Stimulated activated CD8-positive, alpha-beta memory T cell treated with anti-CD3 and anti-CD28 coated beads, Interleukin-7, amount 100 ng/mL, for 4 hours (primary cell): Measurements from ENCODE around the gene MATCAP1.
A peak's percentile ranks its signal among the peaks of the same experiment; 100 is the strongest.

ENCODE experiments used
- DNase-seq, 2 donors: peaks; one replicate each; pipeline ENCODE4 v3.0.0-alpha.2; 2020; ENCODE audit warnings: low read depth in 2 of 2

MATCAP1 gene

DNA sequence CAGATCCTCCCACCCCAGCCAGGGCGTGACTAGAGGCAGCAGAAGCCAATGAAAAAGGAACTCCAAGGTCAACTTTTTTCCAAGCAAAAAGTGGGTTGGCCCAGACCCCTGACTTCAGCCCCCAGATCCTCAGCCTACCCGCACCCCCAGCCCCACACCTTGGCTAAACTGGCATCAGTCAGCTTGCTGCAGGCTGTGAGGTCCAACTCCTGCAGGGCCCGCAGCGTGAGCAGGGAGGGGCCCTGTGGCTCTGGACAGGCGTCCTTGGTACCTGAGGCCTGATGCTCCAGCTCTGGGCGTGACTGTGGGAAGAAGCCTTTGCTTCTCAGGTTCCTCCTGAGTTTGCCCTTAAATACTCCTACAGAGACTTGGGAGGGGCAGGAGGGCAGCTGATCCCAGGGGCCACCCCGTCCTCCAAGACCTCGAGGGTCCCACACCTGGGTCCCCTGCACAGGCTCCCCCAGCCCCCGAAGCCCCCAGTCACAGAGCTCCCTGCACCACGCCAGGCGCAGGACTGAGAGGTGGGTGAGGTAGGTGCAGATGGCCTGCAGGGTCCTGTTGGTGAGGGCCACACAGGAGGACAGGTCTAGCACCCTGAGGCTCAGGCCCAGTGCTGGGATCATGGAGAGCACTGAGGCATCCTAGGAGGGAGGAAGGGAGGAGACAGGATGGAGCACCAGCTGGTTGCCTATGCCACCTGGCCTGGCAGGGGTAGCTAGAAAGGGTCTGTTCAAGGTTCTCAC lies 24.6 kb upstream of the MATCAP1 start:
- no peak for DNase-seq

DNA sequence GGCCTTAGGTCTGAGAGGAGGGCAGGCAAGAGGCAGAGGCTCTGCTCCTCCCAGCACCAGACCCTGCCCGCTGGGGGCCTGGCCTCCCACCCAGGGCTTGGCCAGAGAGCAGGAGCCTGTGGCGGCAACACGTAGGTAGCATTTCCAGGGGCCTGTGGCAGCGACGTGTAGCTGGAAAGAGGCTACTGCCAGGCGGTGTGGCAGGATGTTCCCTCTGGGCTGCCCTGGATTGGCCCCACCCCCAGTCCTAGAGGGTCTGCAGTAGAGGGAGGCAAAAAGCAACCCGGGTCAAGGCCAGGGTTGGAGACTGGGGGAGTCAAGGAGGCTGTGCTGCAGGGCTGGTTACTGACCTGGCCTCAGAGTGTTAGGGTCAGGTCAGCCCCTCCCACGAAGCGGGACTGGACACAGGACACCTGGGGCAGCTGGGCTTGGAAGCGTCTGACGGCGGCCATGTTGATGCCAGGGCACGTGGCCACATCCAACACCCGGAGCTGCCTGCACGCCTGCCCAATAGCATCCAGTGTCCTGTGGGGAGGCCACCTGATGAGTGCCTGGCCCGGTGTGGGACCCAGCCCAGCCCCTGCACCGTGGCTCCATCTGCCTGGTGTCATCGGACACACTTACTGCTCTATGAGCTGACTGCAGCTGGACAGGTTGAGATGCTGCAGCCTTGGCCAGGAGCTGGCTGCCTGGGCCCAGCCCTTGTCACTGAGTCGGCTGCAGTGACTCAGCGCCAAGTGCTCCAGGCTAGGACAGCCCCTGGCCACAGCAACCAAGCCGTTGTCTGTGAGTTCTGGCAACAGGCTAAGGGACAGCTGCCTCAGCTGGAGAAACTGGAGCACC lies 23.7 kb upstream of the MATCAP1 start:
- DNase-seq = no peak

DNA sequence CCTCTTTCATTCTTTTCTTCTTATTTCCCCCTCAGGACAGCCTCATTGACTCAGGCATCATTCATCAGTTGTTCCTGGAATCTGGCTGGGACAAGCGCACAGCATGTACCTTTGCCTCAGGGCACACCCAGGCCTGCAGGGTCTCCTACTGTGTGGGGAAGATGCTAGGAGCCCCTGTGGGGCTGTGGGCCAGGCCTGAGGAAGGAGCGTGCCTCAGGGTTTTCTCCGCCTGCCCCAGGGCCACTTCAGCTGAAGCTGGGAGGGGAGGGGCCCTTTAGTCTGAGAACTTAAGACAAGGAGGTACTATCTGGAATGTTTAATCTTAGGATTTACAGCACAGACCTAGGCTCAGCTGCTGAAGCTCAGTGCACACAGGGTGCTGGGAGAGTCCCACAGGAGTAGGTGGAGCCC lies 23.1 kb upstream of the MATCAP1 start:
- no peak for DNase-seq

DNA sequence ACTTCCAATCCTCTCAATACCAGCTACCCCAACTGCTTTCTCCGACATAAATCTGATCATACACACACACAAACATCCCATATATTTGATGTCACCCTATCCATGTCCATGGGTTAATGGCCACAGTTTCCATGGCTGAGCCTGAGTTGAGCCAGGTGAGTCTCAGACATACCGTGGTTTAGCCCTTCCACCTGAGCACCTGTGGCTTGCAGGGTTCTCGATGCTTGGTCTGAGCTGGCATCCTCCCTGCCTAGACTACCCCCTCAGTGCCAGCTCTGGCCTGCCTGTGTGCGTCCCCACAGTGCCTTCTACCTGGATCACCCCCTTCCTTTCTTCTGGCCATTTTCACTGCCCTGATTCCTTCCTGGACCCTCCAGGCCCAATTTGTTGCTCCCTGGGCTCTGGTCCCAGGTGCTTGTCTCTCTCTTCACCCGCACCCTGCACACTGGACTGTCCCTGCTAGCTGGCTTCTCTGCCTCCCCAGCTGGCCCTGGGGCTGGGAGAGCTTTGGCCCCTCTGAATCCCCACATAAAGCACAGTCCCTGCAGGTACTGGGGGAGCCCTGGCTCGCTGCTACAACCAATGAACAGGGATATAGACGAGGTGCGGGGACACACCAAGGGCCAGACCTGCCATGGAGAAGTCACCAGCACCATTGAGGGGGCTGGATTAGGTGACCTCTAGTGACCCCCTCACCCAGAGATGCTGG lies 22.5 kb upstream of the MATCAP1 start:
- no peak for DNase-seq

DNA sequence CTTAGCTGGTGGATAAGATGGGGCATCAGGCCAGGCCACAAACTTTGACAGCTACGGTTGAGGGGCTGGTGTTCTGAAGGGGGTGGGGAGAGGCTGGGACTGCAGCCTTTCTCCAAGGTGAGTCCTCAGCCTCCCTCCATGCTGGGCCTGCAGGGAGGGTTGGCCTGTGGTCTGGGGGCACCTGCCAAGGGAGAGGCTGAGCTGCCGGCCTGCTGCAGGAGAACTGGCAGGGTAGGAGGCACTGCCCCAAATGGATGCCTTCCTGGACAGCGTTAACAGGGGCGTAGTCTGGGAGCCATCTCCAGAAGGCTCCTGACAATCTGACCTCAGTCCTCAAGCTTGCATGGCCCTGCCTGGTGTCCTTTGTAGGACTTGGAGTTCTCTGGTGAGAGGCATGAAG lies 20.3 kb upstream of the MATCAP1 start:
- no peak for DNase-seq

DNA sequence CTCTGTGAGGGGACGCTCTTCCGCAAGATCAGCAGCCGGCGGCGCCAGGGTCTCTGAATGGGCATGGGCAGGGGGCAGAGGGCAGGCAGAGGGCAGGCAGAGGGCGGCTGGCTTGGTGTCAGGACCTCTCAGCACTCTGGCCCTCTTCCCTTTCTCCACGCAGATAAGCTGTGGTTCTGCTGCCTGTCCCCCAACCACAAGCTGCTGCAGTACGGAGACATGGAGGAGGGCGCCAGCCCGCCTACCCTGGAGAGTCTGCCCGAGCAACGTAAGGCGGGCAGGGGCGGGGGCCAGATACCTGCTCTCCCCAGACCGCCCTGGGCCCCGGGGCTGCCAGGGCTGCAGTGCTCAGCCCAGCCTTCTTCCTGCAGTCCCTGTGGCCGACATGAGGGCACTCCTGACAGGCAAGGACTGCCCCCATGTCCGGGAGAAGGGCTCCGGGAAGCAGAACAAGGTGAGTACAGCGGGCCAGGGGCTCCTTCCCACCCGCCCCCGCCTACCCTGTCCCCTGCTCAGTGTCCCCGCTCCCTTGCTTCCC lies 19.3 kb upstream of the MATCAP1 start:
- no peak for DNase-seq

DNA sequence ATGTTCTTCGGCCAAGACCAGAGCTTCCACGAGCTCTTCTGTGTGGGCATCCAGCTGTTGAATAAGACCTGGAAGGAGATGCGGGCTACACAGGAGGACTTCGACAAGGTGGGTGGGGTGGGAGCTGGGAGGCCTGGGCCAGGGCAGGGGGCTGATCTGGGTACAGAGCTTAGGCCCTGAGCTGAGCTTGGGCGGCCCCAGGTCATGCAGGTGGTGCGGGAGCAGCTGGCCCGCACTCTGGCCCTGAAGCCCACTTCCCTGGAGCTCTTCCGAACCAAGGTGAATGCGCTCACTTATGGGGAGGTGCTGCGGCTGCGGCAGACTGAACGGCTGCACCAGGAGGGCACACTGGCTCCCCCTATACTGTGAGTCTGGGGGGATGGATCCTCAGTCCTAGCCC lies 18.7 kb upstream of the MATCAP1 start:
- DNase-seq = no peak

DNA sequence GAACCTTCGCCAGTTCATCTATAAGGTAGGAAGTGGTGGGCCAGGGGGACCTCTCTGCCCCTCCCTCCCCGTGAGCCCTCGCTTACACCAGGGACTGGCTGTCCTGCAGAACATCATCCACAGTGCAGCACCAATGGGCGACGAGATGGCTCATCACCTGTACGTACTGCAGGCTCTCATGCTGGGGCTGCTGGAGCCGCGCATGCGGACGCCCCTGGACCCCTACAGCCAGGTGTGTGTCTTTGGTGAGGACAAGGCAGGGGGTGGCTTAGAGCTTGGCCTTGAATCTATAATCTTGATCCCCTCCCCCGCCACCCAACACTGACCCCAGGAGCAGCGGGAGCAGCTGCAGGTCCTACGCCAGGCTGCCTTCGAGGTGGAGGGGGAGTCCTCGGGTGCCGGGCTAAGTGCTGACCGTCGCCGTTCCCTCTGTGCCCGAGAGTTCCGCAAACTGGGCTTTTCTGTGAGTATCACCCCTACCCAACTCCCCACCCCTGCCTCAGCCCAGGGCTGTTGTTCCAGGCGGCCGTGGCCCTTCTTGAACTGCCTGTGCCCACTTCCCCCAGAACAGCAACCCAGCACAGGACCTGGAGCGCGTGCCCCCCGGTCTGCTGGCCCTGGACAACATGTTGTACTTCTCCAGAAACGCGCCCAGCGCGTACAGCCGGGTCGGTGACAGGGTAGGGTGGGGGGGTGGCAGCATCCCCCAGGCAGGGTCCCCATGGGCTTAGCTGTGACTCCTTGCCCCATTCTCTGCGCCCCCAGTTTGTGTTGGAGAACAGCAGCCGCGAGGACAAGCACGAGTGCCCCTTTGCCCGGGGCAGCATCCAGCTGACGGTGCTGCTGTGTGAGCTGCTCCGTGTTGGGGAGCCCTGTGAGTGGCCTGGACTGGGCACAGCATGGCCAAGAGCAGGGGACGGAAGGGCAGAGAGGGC lies 17.9 kb upstream of the MATCAP1 start:
- no peak for DNase-seq

DNA sequence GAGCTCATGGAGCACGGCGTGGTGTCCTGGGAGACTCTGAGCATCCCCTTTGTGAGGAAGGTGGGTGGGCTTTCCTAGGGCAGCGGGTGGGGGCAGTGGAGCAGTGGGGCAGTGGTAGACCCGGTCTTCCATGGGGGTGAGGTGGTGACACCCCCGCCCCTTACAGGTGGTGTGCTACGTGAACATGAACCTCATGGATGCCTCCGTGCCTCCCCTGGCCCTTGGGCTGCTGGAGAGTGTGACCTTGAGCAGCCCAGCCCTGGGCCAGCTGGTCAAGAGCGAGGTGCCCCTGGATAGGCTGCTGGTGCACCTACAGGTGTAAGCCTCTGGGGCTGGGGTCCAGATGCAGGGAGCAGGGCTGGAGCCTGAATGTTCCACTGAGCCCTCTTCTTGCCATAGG lies 16.7 kb upstream of the MATCAP1 start:
- DNase-seq = no peak

DNA sequence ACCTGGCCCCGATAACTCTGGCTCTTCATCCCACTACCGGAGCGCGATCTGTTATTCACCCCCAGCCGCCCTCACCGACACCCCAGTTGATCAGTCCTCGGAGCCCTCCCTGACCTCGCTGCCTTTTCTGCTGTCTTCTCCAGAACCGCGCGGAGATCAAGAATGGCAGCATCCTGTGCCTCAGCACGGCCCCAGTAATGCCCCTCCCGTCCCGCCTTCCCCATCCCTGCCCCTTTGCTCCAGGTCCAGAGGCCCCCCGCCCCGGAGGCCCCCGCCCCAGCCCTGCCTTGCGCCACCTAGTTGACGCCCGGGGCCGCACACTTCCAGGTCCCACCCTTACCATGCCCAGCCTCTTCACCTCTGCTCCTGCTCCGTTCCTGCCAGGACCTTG lies 16.0 kb upstream of the MATCAP1 start:
- DNase-seq = no peak

DNA sequence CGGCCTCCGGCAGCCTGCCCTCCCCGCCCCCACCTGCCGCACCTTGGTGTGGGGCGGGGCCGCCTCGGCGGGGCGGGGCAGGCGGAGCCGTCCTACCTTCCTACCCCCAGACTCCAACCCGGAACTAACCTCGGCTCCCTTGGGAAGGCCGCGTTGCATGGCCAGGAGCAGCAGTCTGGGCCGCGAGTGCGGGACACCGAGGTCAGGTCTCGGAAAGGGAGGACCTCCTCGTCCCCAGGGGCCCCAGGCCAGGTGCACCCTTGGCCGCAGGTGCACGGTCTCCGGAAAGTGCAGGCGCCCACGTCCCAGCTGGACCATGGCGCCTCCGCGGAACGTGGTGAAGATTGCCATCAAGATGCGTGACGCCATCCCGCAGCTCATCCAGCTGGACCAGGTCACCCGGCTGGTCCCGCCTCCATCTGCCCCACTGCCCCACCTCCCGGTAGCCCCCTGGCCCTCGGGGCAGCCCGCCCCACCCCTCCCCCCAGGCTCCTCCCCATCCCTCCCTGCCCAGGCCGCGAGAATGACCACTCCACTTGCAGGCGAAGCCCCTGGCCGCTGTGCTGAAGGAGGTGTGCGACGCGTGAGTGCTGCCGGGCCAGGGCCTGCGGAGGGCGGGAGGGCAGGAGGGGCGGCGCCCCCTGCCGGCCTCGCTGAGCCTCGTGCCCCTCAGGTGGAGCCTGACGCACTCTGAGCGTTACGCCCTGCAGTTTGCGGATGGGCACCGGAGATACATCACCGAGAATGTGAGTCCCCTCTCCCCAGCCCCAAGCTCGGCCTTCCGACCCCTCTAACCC lies 15.4 kb upstream of the MATCAP1 start, which contains the start of gene ELMO3:
Gene ELMO3 (plus strand): TSS at position 121 of the 797 bp plus-strand sequence. CDS start 196 bp downstream, at position 317.
- DNase-seq = no peak

DNA sequence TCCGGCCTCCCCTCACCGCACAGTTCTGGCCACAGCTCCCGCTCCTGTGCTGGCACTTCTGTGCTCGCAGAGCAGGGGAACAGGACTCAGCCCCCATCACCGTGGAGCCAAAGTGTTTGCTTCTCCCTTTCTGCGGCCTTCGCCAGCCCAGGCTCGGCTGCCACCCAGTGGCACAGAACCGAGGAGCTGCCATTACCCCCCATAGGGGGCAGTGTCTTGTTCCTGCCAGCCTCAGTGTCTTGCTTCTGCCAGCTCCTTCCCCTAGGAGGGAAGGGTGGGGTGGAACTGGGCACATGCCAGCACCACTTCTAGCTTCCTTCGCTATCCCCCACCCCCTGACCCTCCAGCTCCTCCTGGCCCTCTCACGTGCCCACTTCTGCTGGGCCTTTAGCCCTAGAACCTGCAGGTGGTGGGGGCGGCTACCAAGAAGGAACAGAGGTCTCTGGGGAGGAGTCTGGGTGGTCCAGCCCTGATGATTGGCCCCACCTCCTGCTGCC lies 14.5 kb upstream of the MATCAP1 start:
- DNase-seq = no peak

DNA sequence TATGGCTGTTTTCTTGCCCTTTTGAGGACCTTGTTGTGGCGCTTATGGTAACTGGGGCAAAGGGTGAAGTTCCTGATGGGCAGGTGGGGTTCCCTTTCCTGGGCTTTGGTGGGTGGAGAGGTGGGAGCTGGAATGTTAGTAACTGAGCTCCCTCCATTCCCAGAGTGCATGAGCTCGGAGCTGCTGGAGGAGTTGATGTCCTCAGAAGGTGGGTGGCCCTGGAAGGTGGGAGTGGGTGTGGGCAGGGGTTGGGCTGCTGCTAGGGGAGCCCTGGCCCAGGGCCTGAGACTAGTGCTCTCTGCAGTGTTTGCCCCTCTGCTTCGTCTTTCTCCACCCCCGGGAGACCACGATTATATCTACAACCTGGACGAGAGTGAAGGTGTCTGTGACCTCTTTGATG lies 13.9 kb upstream of the MATCAP1 start:
- DNase-seq = no peak

DNA sequence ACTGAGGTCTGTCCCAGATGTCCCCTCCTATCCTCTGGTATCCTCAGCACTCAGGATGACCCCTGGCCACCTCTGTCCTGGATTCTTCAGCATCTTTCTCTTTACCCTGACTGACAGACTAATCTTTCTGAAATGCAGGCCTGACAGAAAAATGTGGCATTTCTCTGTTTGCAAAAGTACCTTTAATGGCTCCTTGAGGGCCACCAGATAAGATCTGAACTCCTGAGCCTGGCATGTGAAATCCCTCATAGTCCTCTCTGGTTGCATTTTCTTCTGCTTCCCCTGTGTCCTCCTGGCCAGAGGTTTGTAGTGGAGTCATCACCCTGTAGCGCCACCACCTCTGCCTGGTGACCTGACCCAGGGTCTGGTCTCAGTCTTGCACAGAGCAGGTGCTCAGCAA lies 13.1 kb upstream of the MATCAP1 start:
- DNase-seq = no peak

DNA sequence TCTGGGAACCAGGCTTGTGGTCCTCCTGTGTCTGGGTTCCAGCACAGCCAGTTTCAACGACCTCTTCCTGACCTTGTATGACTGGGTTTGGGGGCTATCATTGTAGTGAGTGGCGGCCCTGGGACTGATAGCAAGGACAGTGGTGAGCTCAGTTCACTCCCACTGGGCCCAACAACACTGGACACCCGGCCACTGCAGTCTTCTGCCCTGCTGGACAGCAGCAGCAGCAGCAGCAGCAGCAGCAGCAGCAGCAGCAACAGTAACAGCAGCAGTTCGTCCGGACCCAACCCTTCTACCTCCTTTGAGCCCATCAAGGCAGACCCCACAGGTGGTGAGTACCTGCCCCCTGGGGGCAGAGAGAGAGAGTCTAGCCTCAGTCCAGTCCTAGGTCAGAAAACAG lies 11.9 kb upstream of the MATCAP1 start:
- no peak for DNase-seq

DNA sequence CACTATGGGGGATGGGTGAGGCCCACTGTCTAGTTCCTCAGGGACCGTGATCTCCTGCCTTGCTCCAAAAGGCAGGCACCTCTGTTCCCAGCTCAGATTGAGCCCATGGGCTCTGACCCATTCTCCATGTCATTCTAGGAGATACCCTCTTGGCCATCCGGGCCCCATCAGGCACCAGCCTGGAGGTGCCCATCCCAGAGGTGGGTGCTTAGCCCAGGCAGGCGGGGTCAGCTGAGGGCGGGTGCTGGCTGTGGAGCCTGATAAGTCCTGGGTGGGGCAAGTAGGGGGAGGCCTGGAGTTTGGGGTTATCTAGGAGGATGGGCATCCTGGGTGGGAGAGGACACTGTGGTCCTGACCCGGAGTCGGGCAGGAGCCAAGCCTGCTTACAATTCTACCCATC lies 10.5 kb upstream of the MATCAP1 start:
- DNase-seq = no peak

DNA sequence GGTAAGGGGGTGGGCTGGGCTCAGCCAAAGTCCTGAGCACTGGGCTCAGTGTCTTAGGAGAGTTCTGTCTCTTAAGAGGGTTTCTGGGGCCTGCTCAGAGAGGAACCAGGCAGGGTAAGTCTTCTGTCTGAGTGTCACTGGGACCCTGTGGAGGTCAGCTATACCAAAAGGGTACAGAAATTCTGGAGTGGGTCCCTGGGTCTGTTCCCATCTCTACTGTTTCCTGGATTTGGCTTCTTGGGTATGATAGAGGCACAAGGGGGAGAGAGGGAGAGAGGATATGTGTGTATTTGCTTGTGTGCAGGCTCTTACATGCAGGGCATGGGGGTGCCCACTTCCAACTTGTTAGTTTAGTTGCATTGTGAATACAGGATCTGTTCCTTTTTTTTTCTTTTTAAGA lies 9.8 kb upstream of the MATCAP1 start:
- DNase-seq = no peak

DNA sequence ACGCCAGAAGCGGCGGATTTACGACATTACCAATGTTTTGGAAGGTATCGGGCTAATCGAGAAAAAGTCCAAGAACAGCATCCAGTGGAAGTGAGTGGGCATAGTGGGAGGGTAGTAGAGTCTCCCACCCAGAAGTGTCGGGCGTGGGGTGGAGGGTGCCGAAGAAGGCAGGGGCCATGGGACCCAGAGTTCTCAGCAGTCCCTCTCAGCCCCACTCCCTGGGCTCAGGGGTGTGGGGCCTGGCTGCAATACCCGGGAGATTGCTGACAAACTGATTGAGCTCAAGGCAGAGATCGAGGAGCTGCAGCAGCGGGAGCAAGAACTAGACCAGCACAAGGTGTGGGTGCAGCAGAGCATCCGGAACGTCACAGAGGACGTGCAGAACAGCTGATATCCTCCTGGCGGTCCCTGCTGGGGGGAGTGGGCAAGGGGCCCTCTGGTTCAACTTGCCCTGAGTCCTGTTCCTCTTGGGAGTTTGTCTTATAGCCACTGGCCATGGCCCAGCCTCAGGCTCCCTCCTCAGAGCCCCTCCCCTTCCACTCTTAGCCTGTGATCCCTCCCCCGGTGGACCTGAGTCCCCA lies 9.1 kb upstream of the MATCAP1 start:
- no peak for DNase-seq

DNA sequence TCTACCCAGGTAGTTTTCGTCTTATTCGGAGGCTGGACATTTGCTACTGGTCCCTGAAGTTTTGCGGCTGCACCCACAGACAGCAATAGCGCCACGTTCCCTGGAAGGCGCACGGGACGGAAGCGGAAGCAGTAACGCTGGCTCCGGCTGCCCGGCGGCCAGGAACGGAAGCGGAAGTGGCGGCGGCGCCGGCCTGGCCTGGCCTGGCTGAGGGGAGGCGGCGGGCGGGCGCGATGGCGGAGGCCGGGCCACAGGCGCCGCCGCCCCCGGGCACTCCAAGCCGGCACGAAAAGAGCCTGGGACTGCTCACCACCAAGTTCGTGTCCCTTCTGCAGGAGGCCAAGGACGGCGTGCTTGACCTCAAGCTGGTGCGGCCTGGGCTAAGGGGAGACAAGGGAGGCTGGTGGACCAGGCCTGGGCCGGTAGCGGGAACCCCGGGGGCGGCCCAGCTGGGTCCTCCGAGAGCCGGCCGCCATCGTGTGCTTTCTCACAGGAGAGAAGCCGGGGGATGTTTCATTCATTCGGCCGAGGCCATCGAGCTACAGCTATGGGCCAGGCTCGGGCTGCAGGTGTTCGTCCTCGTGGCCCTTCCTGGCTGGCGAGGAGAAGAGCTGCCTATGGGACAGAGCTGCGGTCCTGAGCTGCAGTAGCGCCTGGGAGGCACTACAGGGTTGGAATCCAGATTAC lies 8.4 kb upstream of the MATCAP1 start, which contains the start of gene E2F4:
Gene E2F4 (plus strand): TSS at position 161 of the 687 bp plus-strand sequence. CDS start 73 bp downstream, at position 234.
- peak; percentile 68 to 81 for DNase-seq
